OCI-LY3 (cell line): ENCODE data around the gene TMEM208.

Experiments used
- CTCF ChIP-seq: fragments of 200-600, 300-600 bp; sonication (generic); IDR thresholded peaks from 2 replicates; pipeline ENCODE4 v1.5.1; 2014; ENCODE audit warnings: antibody characterized with exemption, low read length, low read depth
- EZH2phosphoT487 ChIP-seq: fragments of 200-600 bp; shearing (Covaris generic); IDR thresholded peaks from 2 replicates; pipeline ENCODE4 v1.6.1; 2018; ENCODE audit warnings: antibody characterized with exemption, mixed run types, low read depth

- no peak for TF ChIP-seq CTCF
- TF ChIP-seq EZH2phosphoT487: no peak
Measured at GRCh38 chr16:67246756-67247191, 19.8 kb downstream of the TMEM208 start.
